Fibroblast of skin of scalp (primary cell): ENCODE data around the gene FAM20B.
"Not testable (repeated sequence)": the region's sequence is repeated elsewhere in the genome, so short reads cannot be mapped to it uniquely, and the experiment has no call there.

ENCODE experiments used
- DNase-seq: peaks from one replicate; pipeline ENCODE4 v3.0.0-alpha.2; 2013

Gene FAM20B

GRCh38 chr1:179025975-179026812 is 500 bp downstream of the FAM20B start:
- peak; percentile 57 for DNase-seq

- no peak for DNase-seq
These were observed 1.3 kb downstream of the FAM20B start for GRCh38 chr1:179026813-179027669.

GRCh38 chr1:179029321-179029759 is 3.6 kb downstream of the FAM20B start:
- DNase-seq = no peak

- no peak for DNase-seq
These were observed 4.4 kb downstream of the FAM20B start for GRCh38 chr1:179030130-179030529.

- DNase-seq = no peak
These were observed 5.0 kb downstream of the FAM20B start for GRCh38 chr1:179030683-179031082.

- no peak for DNase-seq
These were observed 5.6 kb downstream of the FAM20B start for GRCh38 chr1:179031284-179031683.

- DNase-seq = peak; percentile 54
These were observed 6.3 kb downstream of the FAM20B start for GRCh38 chr1:179031855-179032513.

GRCh38 chr1:179034720-179035119 is 9.0 kb downstream of the FAM20B start:
- peak; percentile 59 for DNase-seq

GRCh38 chr1:179036844-179037465 is 11.3 kb downstream of the FAM20B start:
- peak; percentile 27 for DNase-seq

GRCh38 chr1:179038528-179039281 is 13.0 kb downstream of the FAM20B start:
- DNase-seq = no peak

- DNase-seq = not testable (repeated sequence)
These were observed 13.9 kb downstream of the FAM20B start for GRCh38 chr1:179039502-179040174.

GRCh38 chr1:179040175-179040551 is 14.5 kb downstream of the FAM20B start:
- not testable (repeated sequence) for DNase-seq

GRCh38 chr1:179042087-179042486 is 16.4 kb downstream of the FAM20B start:
- DNase-seq = no peak

- DNase-seq = no peak
These were observed 17.0 kb downstream of the FAM20B start for GRCh38 chr1:179042700-179043099.

- DNase-seq = no peak
These were observed 17.6 kb downstream of the FAM20B start for GRCh38 chr1:179043266-179043665.

GRCh38 chr1:179043907-179044306 is 18.2 kb downstream of the FAM20B start:
- no peak for DNase-seq

GRCh38 chr1:179046808-179047635 is 21.3 kb downstream of the FAM20B start:
- DNase-seq = no peak

- no peak for DNase-seq
These were observed 21.9 kb downstream of the FAM20B start for GRCh38 chr1:179047636-179047997.

- no peak for DNase-seq
These were observed 22.8 kb downstream of the FAM20B start for GRCh38 chr1:179048339-179049124.
